HG02943 (cell line): ENCODE measurements around the gene RTP1.
"Not testable (repeated sequence)": the region's sequence is repeated elsewhere in the genome, so short reads cannot be mapped to it uniquely, and the experiment has no call there.

ENCODE experiments used
- ATAC-seq: cut with Tn5 transposase; IDR thresholded peaks from one replicate; pipeline ENCODE4 v1.9.1; 2021; ENCODE audit warnings: mild to moderate bottlenecking, low read depth, moderate library complexity; ENCODE audit not compliant: unreplicated experiment

The RTP1 gene, protein sequence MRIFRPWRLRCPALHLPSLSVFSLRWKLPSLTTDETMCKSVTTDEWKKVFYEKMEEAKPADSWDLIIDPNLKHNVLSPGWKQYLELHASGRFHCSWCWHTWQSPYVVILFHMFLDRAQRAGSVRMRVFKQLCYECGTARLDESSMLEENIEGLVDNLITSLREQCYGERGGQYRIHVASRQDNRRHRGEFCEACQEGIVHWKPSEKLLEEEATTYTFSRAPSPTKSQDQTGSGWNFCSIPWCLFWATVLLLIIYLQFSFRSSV

DNA sequence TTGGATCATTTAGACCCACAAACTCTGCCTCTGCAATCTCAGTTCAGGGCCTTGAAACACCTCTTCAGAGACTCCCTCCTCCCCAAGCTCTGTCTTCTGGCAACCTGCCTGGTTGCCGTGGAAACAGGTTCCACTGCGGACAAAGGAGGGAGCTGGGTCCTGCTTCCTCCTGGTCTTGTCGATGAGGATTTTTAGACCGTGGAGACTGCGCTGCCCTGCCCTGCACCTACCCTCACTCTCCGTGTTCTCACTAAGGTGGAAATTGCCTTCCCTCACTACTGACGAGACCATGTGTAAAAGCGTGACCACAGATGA lies at the start of gene RTP1:
RTP1 (plus strand) TSS at position 152 of the 315 bp plus-strand sequence; CDS start at position 182, 30 bp downstream.
- no peak for ATAC-seq

DNA sequence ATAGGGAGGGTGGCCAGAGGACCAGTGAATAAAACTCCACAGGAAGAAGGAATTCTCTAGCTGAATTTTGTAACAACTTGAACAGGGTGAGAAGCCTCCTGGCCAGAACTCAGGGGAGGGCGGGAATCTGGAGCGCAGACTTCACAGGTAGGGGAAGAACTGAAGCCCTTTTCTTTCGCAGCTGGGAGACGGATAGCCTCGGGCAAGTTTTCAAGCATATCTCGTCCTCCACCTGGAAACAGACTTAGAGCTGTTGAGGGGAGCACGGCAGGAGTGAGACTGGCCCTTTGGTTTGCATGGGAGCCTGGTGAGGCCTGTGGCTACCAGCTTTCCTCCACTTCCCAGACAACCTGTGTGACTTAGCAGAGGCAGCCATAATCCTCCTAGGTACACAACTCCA lies 47.1 kb upstream of the RTP1 start:
- ATAC-seq, result no peak

DNA sequence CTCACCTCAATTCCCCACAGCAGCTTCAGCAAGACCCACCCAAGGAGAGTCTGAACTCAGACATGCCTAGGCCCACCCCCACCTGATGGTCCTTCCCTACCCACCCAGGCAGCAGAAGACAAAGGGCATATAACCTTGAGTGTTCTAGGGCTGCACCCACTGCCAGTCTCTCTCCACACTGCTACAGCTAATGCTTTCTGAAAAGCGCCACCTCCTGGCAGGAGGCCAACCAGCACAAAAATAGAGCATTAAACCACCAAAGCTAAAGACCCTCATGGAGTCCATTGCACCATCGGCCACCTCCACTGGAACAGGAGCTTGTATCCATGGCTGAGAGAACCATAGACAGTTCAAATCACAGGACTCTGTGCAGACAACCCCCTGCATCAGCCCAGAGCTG lies 46.7 kb upstream of the RTP1 start:
- ATAC-seq, result no peak

DNA sequence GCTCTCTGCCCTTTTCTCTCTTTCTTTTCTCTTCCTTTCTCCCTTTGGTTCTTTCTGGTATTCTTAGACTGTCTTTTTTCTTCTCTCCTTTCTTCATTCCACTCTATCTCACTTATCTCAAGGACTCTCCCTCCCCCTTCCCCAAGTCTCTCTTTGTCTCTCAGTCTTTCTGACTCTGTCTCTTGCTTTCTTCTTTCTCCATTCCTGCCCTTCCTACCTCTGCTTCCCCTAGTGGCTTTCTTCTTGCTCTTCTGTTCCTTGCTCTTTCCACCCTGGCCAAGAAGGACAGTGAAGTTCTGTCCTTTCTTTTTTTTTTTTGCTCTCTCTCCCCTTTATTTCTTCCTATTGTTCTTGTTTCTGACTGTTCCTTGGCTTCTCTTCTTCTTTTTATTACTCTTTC lies 35.7 kb upstream of the RTP1 start:
- no peak for ATAC-seq

DNA sequence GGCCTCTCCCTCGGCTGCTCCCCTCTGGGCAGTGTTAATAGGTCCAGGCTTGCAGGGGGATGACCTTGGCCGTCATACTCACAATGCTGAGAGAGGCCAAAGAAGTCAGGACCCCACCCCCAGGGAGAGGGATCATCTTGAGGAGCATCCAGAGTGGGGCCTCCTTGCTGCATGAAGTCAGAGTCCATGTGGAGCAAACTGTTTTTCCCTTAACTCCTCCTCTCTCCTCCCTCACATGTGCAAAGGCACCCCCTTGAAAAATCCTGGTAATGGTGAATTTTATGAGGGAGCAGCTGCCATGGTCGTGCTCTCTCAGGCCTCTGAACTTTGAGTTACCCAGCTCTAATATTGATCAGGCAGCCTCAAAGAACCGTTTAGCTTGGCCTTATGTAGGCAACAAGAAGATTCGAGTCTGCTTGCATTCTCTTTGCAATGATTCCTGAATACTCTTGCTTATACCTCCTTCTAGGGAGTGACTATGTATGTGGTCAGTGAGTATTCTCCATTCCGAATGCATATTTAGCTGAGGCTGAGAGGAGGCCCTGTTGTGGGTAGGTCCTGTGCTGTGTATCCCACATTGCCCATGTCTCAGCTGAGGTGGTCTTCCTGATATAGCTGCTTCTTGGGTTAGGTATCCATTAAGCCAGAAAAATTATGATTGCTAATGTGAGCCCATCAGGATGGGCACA lies 34.9 kb upstream of the RTP1 start:
- ATAC-seq, result no peak

DNA sequence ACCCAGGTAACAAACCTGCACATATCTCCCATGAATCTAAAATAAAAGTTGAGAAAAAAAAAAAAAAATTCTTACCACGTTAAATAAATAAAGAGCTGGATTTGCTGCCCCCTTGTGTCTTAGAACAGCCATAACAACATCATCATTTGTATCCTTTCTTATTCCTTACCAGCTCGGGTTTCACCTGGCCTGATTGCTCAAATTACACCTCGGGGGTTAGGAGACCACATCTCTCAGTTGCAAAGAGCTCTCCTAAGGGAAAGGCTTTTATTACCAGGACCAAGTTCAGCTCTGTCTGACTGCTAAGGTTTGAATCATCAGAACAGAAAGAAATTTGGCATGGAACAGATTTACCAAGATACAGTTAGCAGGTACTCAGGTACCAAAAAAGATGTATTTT lies 32.1 kb upstream of the RTP1 start:
- ATAC-seq, result no peak

DNA sequence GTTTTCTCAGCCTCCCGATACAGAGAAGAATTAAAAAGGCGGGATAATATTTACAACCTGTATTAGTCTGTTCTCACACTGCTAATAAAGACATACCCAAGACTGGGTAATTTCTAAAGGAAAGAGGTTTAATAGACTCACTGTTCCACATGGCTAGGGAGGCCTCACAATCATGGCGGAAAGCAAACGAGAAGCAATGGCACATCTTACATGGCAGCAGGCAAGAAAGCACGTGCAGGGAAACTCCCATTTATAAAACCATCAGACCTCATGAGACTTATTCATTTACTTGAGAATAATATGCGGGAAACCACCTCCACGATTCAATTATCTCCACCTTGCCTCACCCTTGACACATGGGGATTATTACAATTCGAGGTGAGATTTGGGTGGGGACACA lies 30.5 kb upstream of the RTP1 start:
- no peak for ATAC-seq

DNA sequence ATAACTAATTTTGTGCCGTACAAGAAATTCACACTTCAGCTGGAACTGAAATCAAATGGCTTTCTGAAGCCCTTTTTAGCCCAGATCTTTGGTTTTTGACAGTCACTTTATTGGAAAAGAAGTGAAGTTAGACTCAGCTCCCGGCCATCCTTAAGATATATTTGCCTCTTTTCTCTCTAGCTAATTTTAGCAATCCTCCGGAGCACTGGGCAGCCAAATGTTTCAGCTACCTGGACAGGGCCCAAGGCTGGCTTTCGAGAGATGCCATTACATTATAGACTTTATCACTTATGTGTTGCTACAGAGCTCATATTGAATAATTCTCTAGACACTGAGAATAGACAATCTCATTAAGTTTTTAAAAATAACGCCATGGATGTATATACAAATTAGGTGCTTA lies 29.5 kb upstream of the RTP1 start:
- ATAC-seq, result no peak

DNA sequence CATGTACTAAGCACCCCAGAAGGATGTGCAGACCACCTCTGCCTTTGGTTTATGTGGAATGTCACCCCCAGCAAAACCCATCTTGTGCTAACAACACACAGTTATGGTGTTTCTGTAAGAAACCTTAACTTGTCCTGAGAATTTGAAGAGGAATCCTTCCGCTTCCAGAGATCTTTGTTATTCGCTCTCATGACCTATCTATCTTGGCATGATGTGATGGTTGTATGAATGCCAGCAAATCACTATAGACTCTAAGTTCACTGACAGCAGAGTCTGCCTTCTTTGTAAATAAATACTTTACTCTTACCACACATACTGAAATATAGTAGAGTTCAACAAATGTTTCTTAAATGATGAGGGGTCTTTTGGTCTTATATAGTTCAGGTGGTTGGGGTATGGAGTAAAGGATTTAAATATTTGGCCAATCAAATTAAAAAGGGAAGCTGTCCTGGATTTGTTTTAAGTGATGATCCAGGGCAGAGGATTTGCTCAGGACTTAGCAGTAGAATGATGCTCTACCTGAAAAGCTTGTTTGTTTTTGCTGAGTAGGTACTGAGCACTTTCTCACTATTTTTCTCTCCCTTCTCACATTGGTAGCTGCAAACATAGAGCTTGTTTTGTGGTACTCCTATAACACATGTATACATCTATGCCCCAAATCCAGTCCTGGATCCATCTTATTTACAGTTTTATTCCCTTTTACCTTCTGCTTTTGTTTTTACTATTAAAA lies 27.9 kb upstream of the RTP1 start:
- ATAC-seq, result no peak

DNA sequence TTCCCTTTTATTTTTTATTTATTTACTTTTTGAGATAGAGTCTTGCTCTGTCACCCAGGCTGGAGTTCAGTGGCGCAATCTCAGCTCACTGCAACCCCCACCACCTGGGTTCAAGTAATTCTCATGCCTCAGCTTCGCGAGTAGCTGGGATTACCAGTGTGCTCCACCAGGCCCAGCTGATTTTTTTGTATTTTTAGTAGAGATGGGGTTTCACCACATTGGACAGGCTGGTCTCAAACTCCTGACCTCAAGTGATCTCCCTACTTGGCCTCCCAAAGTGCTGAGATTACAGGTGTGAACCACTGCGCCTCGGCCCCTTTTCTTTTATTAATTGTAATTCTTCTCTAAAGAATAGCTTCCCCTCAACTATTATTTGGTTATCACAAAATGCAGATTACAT lies 26.4 kb upstream of the RTP1 start:
- ATAC-seq, result not testable (repeated sequence)

DNA sequence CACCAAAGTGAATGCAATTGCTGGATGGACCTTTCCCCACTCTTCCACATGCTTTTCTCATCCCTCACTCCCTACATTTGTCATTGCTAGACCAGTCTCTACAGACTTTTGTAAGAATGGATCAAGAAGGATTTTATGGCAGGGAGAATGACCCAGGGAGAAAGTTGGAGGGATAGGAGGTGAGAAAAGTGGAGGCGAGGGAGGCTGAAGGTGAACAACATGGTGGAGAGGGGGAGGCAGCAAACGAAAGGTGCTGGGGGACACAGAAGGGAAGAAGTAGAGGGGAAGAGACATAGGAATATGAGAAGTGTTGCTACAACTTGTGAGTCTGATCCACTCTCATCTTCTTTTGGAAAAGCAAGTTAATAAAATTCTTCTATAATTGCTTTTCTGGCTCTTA lies 24.4 kb upstream of the RTP1 start:
- no peak for ATAC-seq

DNA sequence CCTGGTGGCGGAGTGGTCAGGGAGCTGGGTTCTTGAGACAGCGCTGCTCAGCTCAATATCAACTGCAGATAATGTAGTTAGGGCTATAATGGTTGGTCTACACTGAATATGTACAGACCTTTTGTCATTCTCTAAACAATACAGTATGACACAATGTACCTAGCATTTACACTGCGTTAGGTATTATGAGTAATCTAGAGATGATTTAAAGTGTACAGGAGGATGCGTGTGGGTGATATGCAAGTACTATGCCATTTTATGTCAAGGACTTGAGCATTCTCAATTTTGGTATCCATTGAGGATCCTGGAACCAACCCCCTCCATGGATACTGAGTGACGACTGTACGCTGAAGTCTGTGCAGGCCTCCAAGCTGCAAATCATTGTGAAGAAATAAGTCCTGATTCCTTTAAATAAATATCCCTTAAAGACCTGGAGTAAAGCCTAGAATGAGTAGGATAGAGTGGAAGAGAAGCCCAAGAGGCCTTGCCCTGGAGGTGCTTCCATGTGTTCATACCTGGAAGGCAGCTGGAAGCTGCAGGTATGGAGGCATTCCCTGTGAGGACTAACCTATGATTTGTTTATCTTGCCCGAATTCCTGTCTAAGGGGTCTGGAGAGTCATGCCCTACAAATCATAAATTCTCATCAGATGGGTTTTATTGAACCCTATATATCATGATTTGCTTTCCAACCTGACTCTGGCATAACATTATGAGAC lies 15.7 kb upstream of the RTP1 start:
- ATAC-seq, result no peak

DNA sequence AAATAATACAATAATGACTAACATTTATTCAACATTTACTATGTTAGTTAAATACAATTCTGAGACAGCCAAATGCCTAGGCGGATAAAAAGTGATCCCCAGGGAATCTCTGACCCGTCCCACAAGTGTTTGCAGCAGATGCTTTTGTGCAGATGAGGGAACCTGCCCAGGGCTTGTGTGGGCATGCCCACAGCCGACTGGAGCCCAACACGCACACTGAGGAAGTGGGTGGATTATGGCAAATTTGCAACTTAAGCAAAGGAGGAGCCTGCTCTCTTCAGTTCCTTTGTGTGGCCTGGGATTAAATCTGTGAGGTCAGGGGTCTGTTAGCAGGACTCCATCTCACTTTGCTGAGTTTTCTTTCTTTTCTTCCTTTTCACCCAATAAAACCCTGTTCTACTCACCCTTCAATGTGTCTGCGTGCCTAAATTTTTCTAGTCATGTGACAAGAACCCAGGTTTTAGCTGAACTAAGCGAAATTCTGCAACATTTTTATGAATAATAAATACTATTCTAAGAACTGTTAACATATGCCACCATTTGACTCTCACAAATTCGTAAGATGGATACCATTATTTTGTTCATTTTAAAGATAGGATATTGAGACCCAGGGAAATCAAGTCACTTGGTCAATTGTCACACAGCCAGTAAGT lies 13.9 kb upstream of the RTP1 start:
- ATAC-seq, result no peak

DNA sequence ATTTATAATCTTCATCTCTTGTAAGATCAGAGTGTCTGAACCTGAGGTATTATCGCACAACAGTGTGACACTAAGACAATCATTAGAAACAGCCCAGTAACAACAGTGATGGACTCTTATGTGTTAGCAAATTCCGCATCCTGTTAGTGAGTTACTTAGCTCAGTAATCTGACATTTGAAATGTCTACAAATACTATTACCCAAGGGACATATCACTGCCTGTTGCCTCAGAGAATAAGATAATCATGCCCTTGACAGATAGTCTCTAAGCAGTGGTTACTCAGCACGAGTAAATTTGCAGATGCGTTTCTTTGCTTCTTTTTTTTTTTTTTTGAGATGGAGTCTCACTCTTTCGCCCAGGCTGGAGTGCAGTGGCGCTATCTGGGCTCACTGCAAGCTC lies 13.4 kb upstream of the RTP1 start:
- no peak for ATAC-seq

DNA sequence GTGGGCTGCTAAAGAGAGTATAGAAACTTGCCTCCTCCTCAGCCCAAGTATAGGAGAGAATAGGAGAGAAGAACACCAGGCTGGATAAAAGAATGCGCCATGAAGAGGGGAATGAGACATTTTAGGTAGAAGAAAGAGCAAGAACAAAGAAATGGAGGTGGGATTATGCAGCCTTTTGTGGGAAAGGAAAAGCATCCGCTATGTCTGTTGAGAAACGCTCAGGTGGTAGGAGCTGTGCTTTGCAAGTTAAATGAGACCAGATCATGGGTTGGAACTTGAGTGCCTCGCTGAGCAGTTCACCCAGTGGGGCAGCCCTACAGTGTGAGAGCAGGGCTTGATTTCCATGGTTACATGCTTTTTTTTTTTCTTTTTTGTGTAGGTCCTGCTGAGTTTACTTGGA lies 11.5 kb upstream of the RTP1 start:
- no peak for ATAC-seq

DNA sequence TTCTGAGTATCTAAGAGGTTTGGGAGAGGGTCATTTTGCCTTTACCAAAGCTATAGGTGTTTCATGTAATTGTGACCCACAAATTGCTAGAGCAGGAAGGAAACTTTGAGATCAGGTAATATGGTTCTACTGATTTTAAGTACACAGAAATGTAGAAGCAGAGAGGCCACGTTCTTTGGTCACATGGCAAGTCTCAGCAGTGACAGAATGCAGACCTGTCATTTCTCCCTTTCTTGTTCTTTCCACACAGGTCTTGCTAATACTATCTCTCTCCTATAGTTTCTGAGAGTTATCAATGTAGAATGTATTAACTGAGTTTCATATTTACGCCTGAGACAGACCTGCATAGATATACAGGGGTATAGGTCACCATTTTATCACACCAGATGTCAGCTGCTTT lies 10.9 kb upstream of the RTP1 start:
- no peak for ATAC-seq

DNA sequence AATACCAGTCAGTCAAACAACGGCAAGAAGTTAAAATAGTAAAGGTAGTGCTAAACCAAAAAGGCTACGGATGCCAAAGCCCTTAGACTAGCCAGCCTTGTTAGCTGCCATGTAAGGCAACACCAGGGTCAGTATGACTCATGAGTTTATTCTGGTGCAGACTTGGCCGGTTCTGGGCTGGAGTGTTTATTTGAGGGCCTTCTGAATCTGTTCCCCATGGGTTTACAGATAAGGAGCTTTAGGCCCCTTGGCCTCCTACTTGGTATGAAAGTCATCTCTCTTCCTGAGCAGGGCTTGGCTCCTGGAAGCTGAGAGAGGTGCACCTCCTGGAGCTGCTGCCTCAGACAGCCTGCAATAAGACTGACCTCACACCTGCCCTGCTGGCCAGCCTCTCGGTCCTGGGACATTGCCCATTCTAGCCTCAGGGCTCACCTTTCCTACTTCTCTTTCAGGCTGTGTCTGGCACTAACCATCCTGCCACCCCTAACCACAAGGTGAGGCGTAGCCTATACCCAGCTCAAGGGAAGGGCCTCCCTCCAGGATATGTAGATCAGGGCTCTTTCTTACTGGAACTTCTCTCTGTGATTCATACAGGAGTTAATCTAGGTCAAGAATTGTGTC lies 10.4 kb upstream of the RTP1 start:
- no peak for ATAC-seq

DNA sequence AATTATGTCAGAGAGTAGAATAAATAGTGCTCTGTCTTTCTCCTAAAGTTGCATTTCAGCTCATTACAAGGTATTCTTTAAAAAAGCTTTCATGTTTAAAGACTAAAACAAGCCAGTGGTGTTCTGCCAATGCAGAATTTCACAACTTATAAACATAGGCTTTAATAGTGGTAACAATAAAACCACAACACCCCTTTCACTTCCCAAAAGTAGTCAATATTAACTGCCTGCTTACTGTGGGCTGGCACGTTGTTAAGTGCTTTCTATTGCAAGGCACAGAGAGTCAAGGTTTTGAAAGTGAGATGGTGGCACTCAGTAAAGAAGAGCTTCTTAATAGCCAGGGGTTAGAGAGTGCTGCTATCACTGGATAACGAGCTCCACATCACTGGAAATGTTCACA lies 8.4 kb upstream of the RTP1 start:
- ATAC-seq, result no peak

DNA sequence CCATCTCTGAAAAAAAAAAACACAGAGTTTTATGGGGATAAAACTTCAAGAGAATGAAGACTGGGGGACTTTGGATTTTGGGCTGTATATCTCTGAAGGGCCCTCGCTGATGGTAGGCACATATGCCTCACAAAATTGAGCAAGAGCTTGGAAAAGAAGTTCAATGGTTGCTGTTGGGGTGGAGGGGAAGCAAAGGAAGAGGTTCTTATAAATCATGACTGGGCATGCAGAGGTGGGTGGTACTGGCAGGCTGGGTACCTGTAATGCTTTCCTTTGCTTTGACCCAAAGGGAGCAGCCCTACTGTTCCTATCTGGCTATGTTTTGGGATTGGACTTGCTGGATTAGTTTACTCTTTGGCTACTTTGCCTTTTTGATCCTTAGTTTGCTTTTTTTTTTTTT lies 6.0 kb upstream of the RTP1 start:
- no peak for ATAC-seq

DNA sequence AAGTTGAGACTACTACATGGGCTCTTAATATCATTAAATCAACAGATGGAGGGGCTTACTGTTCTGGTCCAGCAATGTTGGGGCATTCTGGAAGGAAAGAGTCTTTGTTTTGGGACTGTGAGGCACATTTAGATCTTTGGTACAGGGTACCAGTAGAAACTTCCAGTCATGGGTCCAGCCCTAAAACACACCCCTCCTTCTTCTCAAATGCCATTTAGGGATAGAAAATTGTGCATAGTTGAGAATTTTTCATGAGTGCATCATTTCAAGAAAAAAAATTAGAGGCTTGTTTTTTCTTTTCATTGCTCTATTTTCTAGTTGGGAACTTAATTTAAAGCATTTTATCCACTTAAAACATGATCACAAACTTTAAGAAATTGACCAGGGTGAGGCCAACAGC lies 4.1 kb upstream of the RTP1 start:
- ATAC-seq, result no peak
